ENCODE data around the gene CIT.
"Not testable (repeated sequence)": the region's sequence is repeated elsewhere in the genome, so short reads cannot be mapped to it uniquely, and the experiment has no call there.

CIT gene

GRCh38 chr12:119885549-119885948 is 8.4 kb upstream of the CIT start:
- DNase-seq (ENCODE audit: low read depth), result no peak
- no peak overlapping the region for H3K4me3 ChIP-seq (ENCODE audit: low read depth, low read length)
- TF ChIP-seq CTCF (IDR thresholded peaks at IDR 0.05; ENCODE audit: insufficient read depth, low read depth, low read length, missing control alignments), result no peak

- H3K4me3 ChIP-seq (ENCODE audit: low read depth, low read length); DNase-seq (ENCODE audit: low read depth): not testable (repeated sequence)
Observed at GRCh38 chr12:119883791-119884190, 6.7 kb upstream of the CIT start.

GRCh38 chr12:119883237-119883636 is 6.1 kb upstream of the CIT start:
- DNase-seq (ENCODE audit: low read depth), result no peak
- TF ChIP-seq CTCF (IDR thresholded peaks at IDR 0.05; ENCODE audit: insufficient read depth, low read depth, low read length, missing control alignments), result no peak
- H3K4me3 ChIP-seq (ENCODE audit: low read depth, low read length), result no peak overlapping the region

- no peak for TF ChIP-seq CTCF (IDR thresholded peaks at IDR 0.05; ENCODE audit: insufficient read depth, low read depth, low read length, missing control alignments)
Observed at GRCh38 chr12:119877639-119877948, 474 bp upstream of the CIT start.

GRCh38 chr12:119870457-119870856 is 6.7 kb downstream of the CIT start:
- DNase-seq (ENCODE audit: low read depth), result no peak
- no peak overlapping the region for H3K4me3 ChIP-seq (ENCODE audit: low read depth, low read length)
- TF ChIP-seq CTCF (IDR thresholded peaks at IDR 0.05; ENCODE audit: insufficient read depth, low read depth, low read length, missing control alignments), result no peak

More at GRCh38 chr12:119877639-119877948, 474 bp upstream of the CIT start:
- peak overlapping the region; percentile 93 for H3K4me3 ChIP-seq (ENCODE audit: low read depth, low read length)
- DNase-seq (ENCODE audit: low read depth), result no peak

GRCh38 chr12:119869720-119870119 is 7.4 kb downstream of the CIT start:
- H3K4me3 ChIP-seq (ENCODE audit: low read depth, low read length), result no peak overlapping the region
- no peak for DNase-seq (ENCODE audit: low read depth)
- TF ChIP-seq CTCF (IDR thresholded peaks at IDR 0.05; ENCODE audit: insufficient read depth, low read depth, low read length, missing control alignments), result no peak

- H3K4me3 ChIP-seq (ENCODE audit: low read depth, low read length), result no peak overlapping the region
- DNase-seq (ENCODE audit: low read depth), result no peak
- no peak for TF ChIP-seq CTCF (IDR thresholded peaks at IDR 0.05; ENCODE audit: insufficient read depth, low read depth, low read length, missing control alignments)
Observed at GRCh38 chr12:119868992-119869391, 8.1 kb downstream of the CIT start.

GRCh38 chr12:119864591-119864990 is 12.5 kb downstream of the CIT start:
- H3K4me3 ChIP-seq (ENCODE audit: low read depth, low read length), result no peak overlapping the region
- TF ChIP-seq CTCF (IDR thresholded peaks at IDR 0.05; ENCODE audit: insufficient read depth, low read depth, low read length, missing control alignments), result no peak
- DNase-seq (ENCODE audit: low read depth), result no peak

All from GM12865 (cell line).